NCI-H2081 treated with DMSO at 0.1 percent for 48 hours (cell line): ENCODE measurements around the gene ASIC5.

ENCODE experiments used
- DNase-seq: peaks from one replicate; lab custom pipeline; 2025; lab: John Stamatoyannopoulos, UW

The ASIC5 gene

GRCh38 chr4:155879767-155880166 is 13.7 kb upstream of the ASIC5 start:
- DNase-seq, result no peak

GRCh38 chr4:155878611-155879010 is 12.5 kb upstream of the ASIC5 start:
- no peak for DNase-seq

- no peak for DNase-seq
These were observed 11.9 kb upstream of the ASIC5 start for GRCh38 chr4:155877971-155878370.

- DNase-seq, result no peak
These were observed 9.8 kb upstream of the ASIC5 start for GRCh38 chr4:155875878-155876277.

GRCh38 chr4:155855897-155856296 is 10.2 kb downstream of the ASIC5 start:
- DNase-seq, result no peak

- DNase-seq, result no peak
These were observed 11.4 kb downstream of the ASIC5 start for GRCh38 chr4:155854582-155855226.

GRCh38 chr4:155853189-155853588 is 12.9 kb downstream of the ASIC5 start:
- no peak for DNase-seq

- no peak for DNase-seq
These were observed 17.0 kb downstream of the ASIC5 start for GRCh38 chr4:155849042-155849441.

- DNase-seq, result no peak
These were observed 19.1 kb downstream of the ASIC5 start for GRCh38 chr4:155846929-155847328.

GRCh38 chr4:155842080-155842479 is 24.0 kb downstream of the ASIC5 start:
- DNase-seq, result no peak

- DNase-seq, result no peak
These were observed 28.8 kb downstream of the ASIC5 start for GRCh38 chr4:155837203-155837796.

GRCh38 chr4:155832664-155833063 is 33.4 kb downstream of the ASIC5 start:
- DNase-seq, result no peak

GRCh38 chr4:155828628-155829027 is 37.4 kb downstream of the ASIC5 start:
- no peak for DNase-seq

GRCh38 chr4:155822572-155822971 is 43.5 kb downstream of the ASIC5 start:
- DNase-seq, result no peak

- no peak for DNase-seq
These were observed 45.1 kb downstream of the ASIC5 start for GRCh38 chr4:155820887-155821518.

- no peak for DNase-seq
These were observed 47.0 kb downstream of the ASIC5 start for GRCh38 chr4:155819066-155819465.

- no peak for DNase-seq
These were observed 47.4 kb downstream of the ASIC5 start for GRCh38 chr4:155818639-155819038.

- no peak for DNase-seq
These were observed 55.0 kb downstream of the ASIC5 start for GRCh38 chr4:155811083-155811482.

- peak; percentile 58 for DNase-seq
These were observed 56.2 kb downstream of the ASIC5 start for GRCh38 chr4:155809835-155810234.

GRCh38 chr4:155807021-155807420 is 59.1 kb downstream of the ASIC5 start:
- no peak for DNase-seq

GRCh38 chr4:155805016-155805415 is 61.1 kb downstream of the ASIC5 start:
- DNase-seq, result no peak

GRCh38 chr4:155802190-155802959 is 63.7 kb downstream of the ASIC5 start:
- DNase-seq, result no peak
